GM12878 (cell line): ENCODE data around the gene EMP3. TPM values are rescaled to one million over a fixed set of nuclear protein-coding genes. Genes with fewer than 3 reads are reported as not detected.

Experiments
- CBFB ChIP-seq: IDR thresholded peaks from 2 replicates; pipeline ENCODE4 v1.6.1; 2016; ENCODE audit warnings: antibody characterized with exemption, low read depth
- DPF2 ChIP-seq: fragments of 450-650 bp; IDR thresholded peaks from 2 replicates; pipeline ENCODE4 v1.6.1; 2017; ENCODE audit warnings: mild to moderate bottlenecking
- E2F8 ChIP-seq: fragments of 450-650 bp; IDR thresholded peaks from 2 replicates; pipeline ENCODE4 v1.6.1; 2018; ENCODE audit warnings: mild to moderate bottlenecking, low read depth, moderate library complexity; ENCODE audit not compliant: partially characterized antibody
- GABPA ChIP-seq: IDR thresholded peaks from 2 replicates; pipeline ENCODE4 v1.6.1; 2014; ENCODE audit warnings: antibody characterized with exemption, low read depth, mild to moderate bottlenecking, inconsistent platforms
- IKZF1 ChIP-seq: fragments of 450-650 bp; conservative IDR thresholded peaks from 2 replicates; pipeline ENCODE4 v1.6.1; 2017; ENCODE audit warnings: antibody characterized with exemption, mild to moderate bottlenecking
- IKZF2 ChIP-seq, 2 experiments: fragments of 450-650 bp; IDR thresholded peaks; 2 replicates each; pipeline ENCODE4 v1.6.1; 2017; ENCODE audit warnings: mild to moderate bottlenecking in 2 of 2, moderate library complexity in 2 of 2
- IRF4 ChIP-seq: IDR thresholded peaks from 2 replicates; pipeline ENCODE4 v1.6.1; 2011; ENCODE audit warnings: low read depth, low read length
- MTA2 ChIP-seq: fragments of 450-650 bp; IDR thresholded peaks from 2 replicates; pipeline ENCODE4 v1.6.1; 2016; ENCODE audit warnings: low read depth, mild to moderate bottlenecking, moderate library complexity
- NFYB ChIP-seq: IDR thresholded peaks from 2 replicates; pipeline ENCODE4 v1.6.1; 2011; ENCODE audit warnings: low read depth, mild to moderate bottlenecking, low read length, improper control_type of control experiment, moderate library complexity; ENCODE audit not compliant: insufficient read depth
- PRDM15 ChIP-seq: fragments of 450-650 bp; formaldehyde crosslinking; IDR thresholded peaks from 2 replicates; pipeline ENCODE4 v1.4.0; 2020; ENCODE audit warnings: mild to moderate bottlenecking, moderate library complexity
- RFX5 ChIP-seq: IDR thresholded peaks from 2 replicates; pipeline ENCODE4 v1.6.1; 2011; ENCODE audit warnings: low read depth, low read length, improper control_type of control experiment
- SIX5 ChIP-seq: IDR thresholded peaks from 2 replicates; pipeline ENCODE4 v1.6.1; 2011; ENCODE audit warnings: mild to moderate bottlenecking, low read depth, low read length, moderate library complexity; ENCODE audit not compliant: severe bottlenecking
- SKIL ChIP-seq: fragments of 450-650 bp; IDR thresholded peaks from 2 replicates; pipeline ENCODE4 v1.6.1; 2017; ENCODE audit warnings: mild to moderate bottlenecking, low read depth, inconsistent platforms; ENCODE audit not compliant: poor library complexity, severe bottlenecking
- ZNF274 ChIP-seq: IDR thresholded peaks from one replicate; pipeline ENCODE4 v1.8.0; 2011; ENCODE audit not compliant: insufficient read length, insufficient read depth
- ZNF687 ChIP-seq: fragments of 450-650 bp; IDR thresholded peaks from 2 replicates; pipeline ENCODE4 v1.6.1; 2017; ENCODE audit warnings: mild to moderate bottlenecking, moderate library complexity
- polyA plus RNA-seq, 11 experiments: library from polyadenylated mRNA; depleted of rRNA in 4 of 11; unstranded in 6 of 11; stranded (reverse) in 5 of 11; fragments of >200 nt; fragmentation: Nextera tagmentation in 4 of 11; fragmentation: Illumina TruSeq in 1 of 11; extraction: Ambion mirVana in 4 of 11; extraction: Trizol in 1 of 11; gene quantifications; 1 replicate in 1 of 11; 2 replicates in 10 of 11; pipeline versions ENCODE4 v1.2.1 to v1.2.3, GENCODE V29; 2011 to 2016; ENCODE audit warnings: inconsistent platforms in 2 of 11, missing spikeins in 2 of 11, low read depth in 1 of 11
- total RNA-seq, 4 experiments: library from RNA; depleted of rRNA in 3 of 4; stranded (reverse); fragments of >200 nt in 3 of 4; fragmentation: Illumina TruSeq in 1 of 4; extraction: Trizol in 1 of 4; gene quantifications; 2 replicates each; pipeline versions ENCODE4 v1.2.1 to v1.2.3, GENCODE V29; 2013 to 2021

Gene EMP3
- total and polyA plus RNA-seq, 10 of the 15 experiments (the other 5 are each of a cell fraction or from before 2014, with no cell fraction given), result 53.2 to 224 (median 134) TPM

- TF ChIP-seq IKZF2 (IDR thresholded peaks at IDR 0.05), result peak; percentile 60 to 79
- TF ChIP-seq DPF2, result no peak
- peak; percentile 17; the same call in 1 of the 2 replicates for TF ChIP-seq NFYB
- TF ChIP-seq RFX5, result no peak
- TF ChIP-seq ZNF274, result no peak
- no peak for TF ChIP-seq PRDM15 (CRISPR knock-in tag)
- TF ChIP-seq IRF4, result no peak
- no peak for TF ChIP-seq SKIL
- TF ChIP-seq ZNF687, result 0 out of 2 replicates have a peak, but pooled peaks have one; percentile 11
- TF ChIP-seq SIX5, result no peak
- no peak for TF ChIP-seq GABPA
- TF ChIP-seq IKZF1, result peak; percentile 46; the same call in 1 of the 2 replicates
- TF ChIP-seq E2F8, result no peak
- TF ChIP-seq MTA2, result peak; percentile 55
- TF ChIP-seq CBFB, result 0 out of 2 replicates have a peak, but pooled peaks have one; percentile 20
These were observed at the start of gene EMP3 (continued) for GRCh38 chr19:48325265-48325910.
